ENCODE results near the gene CAMK2A.

Gene CAMK2A

GRCh38 chr5:150294551-150295071 lies 5.0 kb upstream of the CAMK2A start:
- Histone ChIP-seq H3K27me3 (ENCODE audit: control insufficient read depth, insufficient read depth, low read length) (no peaks in the 10 kb centered on the region), H3K9me3 (ENCODE audit: control insufficient read depth, low read length) (no peaks in the 10 kb centered on the region), H3K9ac (no peak overlapping the region), H3K4me3 (ENCODE audit: low read depth, low read length) (no peak overlapping the region), H3K36me3 (ENCODE audit: control insufficient read depth, insufficient read depth, low read length) (no peaks in the 10 kb centered on the region), H3K4me2 (ENCODE audit: low read length) (no peak overlapping the region), H3K27ac (no peak overlapping the region), H3K79me2 (no peaks in the 10 kb centered on the region), H2AFZ (peak overlapping the region; percentile 67), H3K4me1 (peaks cover 9% of the 10 kb centered on the region)
- TF ChIP-seq CTCF (IDR thresholded peaks at IDR 0.05), result no peak

- no peaks in the 10 kb centered on the region for H3K27me3 ChIP-seq (ENCODE audit: control insufficient read depth, insufficient read depth, low read length)
- no peak overlapping the region for H3K27ac ChIP-seq
- no peak overlapping the region for H3K4me2 ChIP-seq (ENCODE audit: low read length)
- no peaks in the 10 kb centered on the region for H3K36me3 ChIP-seq (ENCODE audit: control insufficient read depth, insufficient read depth, low read length)
- H2AFZ ChIP-seq, result no peak overlapping the region
- no peak for TF ChIP-seq CTCF (IDR thresholded peaks at IDR 0.05)
- H3K4me1 ChIP-seq, result peaks cover 9% of the 10 kb centered on the region
- H3K9me3 ChIP-seq (ENCODE audit: control insufficient read depth, low read length), result no peaks in the 10 kb centered on the region
- no peak overlapping the region for H3K4me3 ChIP-seq (ENCODE audit: low read depth, low read length)
- no peak overlapping the region for H3K9ac ChIP-seq
- no peaks in the 10 kb centered on the region for H3K79me2 ChIP-seq
Measured at GRCh38 chr5:150293091-150293941, 3.7 kb upstream of the CAMK2A start.

- no peak overlapping the region for H2AFZ ChIP-seq
- no peak overlapping the region for H3K4me3 ChIP-seq (ENCODE audit: low read depth, low read length)
- no peak for TF ChIP-seq CTCF (IDR thresholded peaks at IDR 0.05)
- H3K9me3 ChIP-seq (ENCODE audit: control insufficient read depth, low read length), result no peaks in the 10 kb centered on the region
- H3K79me2 ChIP-seq, result no peaks in the 10 kb centered on the region
- H3K36me3 ChIP-seq (ENCODE audit: control insufficient read depth, insufficient read depth, low read length), result no peaks in the 10 kb centered on the region
- H3K27ac ChIP-seq, result no peak overlapping the region
- no peak overlapping the region for H3K9ac ChIP-seq
- H3K4me2 ChIP-seq (ENCODE audit: low read length), result no peak overlapping the region
- peaks cover 9% of the 10 kb centered on the region for H3K4me1 ChIP-seq
- H3K27me3 ChIP-seq (ENCODE audit: control insufficient read depth, insufficient read depth, low read length), result no peaks in the 10 kb centered on the region
Measured at GRCh38 chr5:150291388-150292385, 2.1 kb upstream of the CAMK2A start.

- no peak for TF ChIP-seq CTCF (IDR thresholded peaks at IDR 0.05)
- no peak overlapping the region for H3K27ac ChIP-seq
- H3K9me3 ChIP-seq (ENCODE audit: control insufficient read depth, low read length), result no peaks in the 10 kb centered on the region
- H3K36me3 ChIP-seq (ENCODE audit: control insufficient read depth, insufficient read depth, low read length), result no peaks in the 10 kb centered on the region
- H3K4me1 ChIP-seq, result no peaks in the 10 kb centered on the region
- H3K4me2 ChIP-seq (ENCODE audit: low read length), result no peak overlapping the region
- H2AFZ ChIP-seq, result no peak overlapping the region
- no peaks in the 10 kb centered on the region for H3K27me3 ChIP-seq (ENCODE audit: control insufficient read depth, insufficient read depth, low read length)
- H3K79me2 ChIP-seq, result no peaks in the 10 kb centered on the region
- no peak overlapping the region for H3K4me3 ChIP-seq (ENCODE audit: low read depth, low read length)
- H3K9ac ChIP-seq, result no peak overlapping the region
Measured at GRCh38 chr5:150288791-150289190, 782 bp downstream of the CAMK2A start.

Measured in parathyroid adenoma (tissue), 2 donors.